ENCODE results near the gene BET1.

BET1 gene

DNA sequence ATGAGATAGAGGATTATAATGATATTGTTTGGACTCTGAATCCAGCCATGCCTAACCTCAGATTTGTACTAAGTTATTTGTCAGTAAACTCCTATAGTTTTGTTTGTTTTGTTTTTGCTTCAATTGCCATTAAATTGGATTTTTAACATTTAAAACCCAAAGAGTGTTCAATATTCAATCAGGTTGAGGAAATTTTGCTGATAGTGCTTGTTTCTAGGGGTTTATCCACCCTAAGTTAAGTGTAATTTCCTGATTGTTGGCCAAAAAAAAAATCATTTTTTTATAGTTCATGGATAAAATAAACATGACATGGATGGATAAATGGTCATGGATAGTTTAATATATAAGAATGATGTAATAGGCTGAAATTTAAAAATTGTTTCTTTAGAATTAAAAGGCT is 11.4 kb upstream of the BET1 start:
- Histone ChIP-seq H3K36me3 (no peaks in the 10 kb centered on the region), H3K9me3 (peaks cover 11% of the 10 kb centered on the region), H3K4me2 (no peak overlapping the region), H3K9ac (no peak overlapping the region), H3K27ac (no peak overlapping the region), H3K4me3 (no peak overlapping the region), H3K4me1 (no peaks in the 10 kb centered on the region), H4K20me1 (no peaks in the 10 kb centered on the region), H3K27me3 (no peaks in the 10 kb centered on the region)
- TF ChIP-seq Cebpa-rat (IDR thresholded peaks at IDR 0.05) = no peak

DNA sequence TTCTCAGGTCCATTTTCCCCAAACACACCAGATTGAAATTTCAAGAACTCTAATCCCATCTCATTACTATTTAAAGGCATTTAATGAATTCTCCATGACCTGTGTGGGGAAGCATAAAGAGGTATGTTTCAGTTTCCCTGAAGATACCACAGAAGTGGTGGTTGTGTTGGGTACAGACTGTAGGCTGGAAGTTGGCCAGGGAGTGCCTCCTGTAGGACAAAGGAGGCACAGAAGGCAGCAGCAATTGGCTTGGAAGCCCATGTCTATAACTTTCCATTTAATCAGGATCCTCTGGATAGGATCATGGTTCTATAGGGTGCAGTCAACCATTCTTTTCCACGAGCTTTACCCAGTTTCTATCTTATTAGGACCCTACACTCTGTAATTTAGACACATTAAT is 8.6 kb upstream of the BET1 start:
- Histone ChIP-seq H3K4me3 (no peak overlapping the region), H3K4me1 (no peaks in the 10 kb centered on the region), H3K36me3 (no peaks in the 10 kb centered on the region), H3K9ac (no peak overlapping the region), H3K9me3 (peaks cover 11% of the 10 kb centered on the region), H3K27ac (no peak overlapping the region), H3K4me2 (no peak overlapping the region), H3K27me3 (no peaks in the 10 kb centered on the region), H4K20me1 (no peaks in the 10 kb centered on the region)
- no peak for TF ChIP-seq Cebpa-rat (IDR thresholded peaks at IDR 0.05)

DNA sequence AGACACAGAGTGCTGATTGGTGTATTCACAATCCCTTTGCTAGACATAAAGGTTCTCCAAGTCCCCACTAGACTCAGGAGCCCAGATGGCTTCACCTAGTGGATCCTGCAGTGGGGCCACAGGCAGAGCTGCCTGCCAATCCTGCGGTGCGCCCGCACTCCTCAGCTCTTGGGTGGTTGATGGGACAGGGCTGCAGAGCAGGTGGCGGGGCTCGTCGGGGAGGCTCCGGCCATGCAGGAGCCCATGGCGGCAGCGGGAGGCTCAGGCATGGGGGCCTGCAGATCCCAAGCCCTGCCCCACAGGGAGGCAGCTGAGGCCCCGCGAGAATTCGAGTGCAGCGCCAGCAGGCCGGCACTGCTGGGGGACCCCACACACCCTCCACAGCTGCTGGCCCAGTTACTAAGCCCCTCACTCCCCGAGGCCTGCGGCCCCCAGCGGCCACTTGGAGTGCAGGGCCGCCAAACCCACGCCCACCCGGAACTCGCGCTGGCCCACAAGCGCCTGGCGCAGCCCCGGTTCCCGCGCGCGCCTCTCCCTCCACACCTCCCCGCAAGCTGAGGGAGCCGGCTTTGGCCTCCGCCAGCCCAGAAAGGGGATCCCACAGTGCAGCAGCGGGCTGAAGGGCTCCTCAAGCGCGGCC is 7.7 kb upstream of the BET1 start:
- Histone ChIP-seq H3K4me2 (no peak overlapping the region), H4K20me1 (no peaks in the 10 kb centered on the region), H3K4me1 (no peaks in the 10 kb centered on the region), H3K9me3 (peaks cover 11% of the 10 kb centered on the region), H3K4me3 (no peak overlapping the region), H3K36me3 (no peaks in the 10 kb centered on the region), H3K27ac (no peak overlapping the region), H3K9ac (no peak overlapping the region), H3K27me3 (no peaks in the 10 kb centered on the region)
- TF ChIP-seq Cebpa-rat (IDR thresholded peaks at IDR 0.05) = no peak

DNA sequence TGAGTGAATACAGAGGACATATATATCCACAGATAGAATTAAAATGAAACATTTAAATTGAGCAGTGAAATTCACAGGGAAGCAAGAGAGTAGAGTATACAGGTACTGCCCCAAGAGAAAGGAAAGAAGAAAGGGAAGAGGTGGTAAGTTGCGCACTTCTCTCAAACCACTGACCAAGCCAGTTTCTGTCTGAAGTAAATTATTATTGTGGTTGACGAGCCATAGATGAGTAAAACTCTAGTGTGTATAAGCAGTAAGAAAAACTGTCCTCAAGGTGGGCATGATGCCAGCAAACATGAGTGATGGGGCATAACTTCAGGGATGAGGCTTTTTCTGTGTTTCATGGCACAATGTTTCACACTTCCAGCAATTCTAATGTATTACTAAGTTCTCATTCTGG is 4.4 kb upstream of the BET1 start:
- TF ChIP-seq Cebpa-rat (IDR thresholded peaks at IDR 0.05) = no peak
- H3K27ac ChIP-seq = no peak overlapping the region
- H3K4me3 ChIP-seq = no peak overlapping the region
- peaks cover 6% of the 10 kb centered on the region for H3K4me1 ChIP-seq
- H3K9ac ChIP-seq = no peak overlapping the region
- H3K27me3 ChIP-seq = no peaks in the 10 kb centered on the region
- peaks cover 11% of the 10 kb centered on the region for H3K9me3 ChIP-seq
- H4K20me1 ChIP-seq = no peaks in the 10 kb centered on the region
- H3K36me3 ChIP-seq = no peaks in the 10 kb centered on the region
- H3K4me2 ChIP-seq = no peak overlapping the region

DNA sequence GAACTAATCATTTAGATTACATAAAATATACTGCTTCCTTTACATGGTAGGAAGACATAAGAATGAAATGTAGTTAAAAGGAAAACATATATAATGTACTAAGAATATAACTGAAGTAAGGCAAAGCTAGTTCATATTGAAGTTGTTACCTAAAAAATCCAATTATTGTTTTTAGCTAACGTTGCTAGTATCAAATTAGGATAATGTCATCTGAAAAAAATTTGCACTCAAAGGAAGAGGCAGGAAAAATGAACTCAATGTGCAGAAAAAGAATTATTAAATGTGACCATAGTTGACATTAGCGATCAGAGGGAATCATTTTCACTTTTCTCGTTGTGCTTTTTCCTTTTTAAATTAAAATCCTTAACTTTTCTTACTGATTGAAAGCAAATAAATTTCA is 1.6 kb upstream of the BET1 start:
- Histone ChIP-seq H3K4me3 (no peak overlapping the region), H3K9ac (no peak overlapping the region), H3K36me3 (peaks cover 6% of the 10 kb centered on the region; the same call in 1 of the 2 replicates), H3K4me1 (peaks cover 19% of the 10 kb centered on the region), H4K20me1 (0 out of 2 replicates have a peak, but pooled peaks cover 8% of the 10 kb centered on the region), H3K27me3 (no peaks in the 10 kb centered on the region), H3K9me3 (no peaks in the 10 kb centered on the region), H3K4me2 (no peak overlapping the region), H3K27ac (no peak overlapping the region)
- TF ChIP-seq Cebpa-rat (IDR thresholded peaks at IDR 0.05) = no peak

DNA sequence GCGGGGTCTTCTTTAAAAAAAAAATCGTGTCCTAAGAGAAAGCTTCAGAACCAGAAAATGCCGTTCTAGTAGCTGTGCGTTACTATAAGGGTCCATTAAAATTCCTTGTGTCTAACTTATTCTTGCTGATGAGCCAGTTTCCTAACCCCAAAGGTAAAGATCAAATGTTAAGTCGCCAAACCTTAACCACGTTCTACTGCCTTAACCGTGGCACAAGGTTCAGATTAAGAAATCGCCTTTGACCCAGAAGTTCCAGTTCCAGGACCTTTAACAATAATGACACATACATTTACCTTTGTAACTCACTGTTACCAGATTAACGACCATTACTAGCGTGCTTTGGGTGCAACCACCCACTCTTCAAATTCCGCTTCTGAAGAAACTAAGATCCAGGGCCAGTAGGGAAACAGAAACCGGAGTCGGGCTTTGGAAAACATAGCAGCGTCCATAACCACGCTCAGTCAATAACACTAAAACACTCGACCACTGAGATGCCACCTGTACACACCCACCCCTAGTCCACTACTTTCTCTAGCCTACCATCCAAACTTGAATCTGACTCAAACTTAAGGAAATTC is 620 bp downstream of the BET1 start:
- no peaks in the 10 kb centered on the region for H3K27me3 ChIP-seq
- peaks cover 19% of the 10 kb centered on the region for H3K4me1 ChIP-seq
- peak overlapping the region; percentile 88 for H3K4me3 ChIP-seq
- H3K4me2 ChIP-seq = peak overlapping the region; percentile 86
- peak overlapping the region; percentile 84 for H3K27ac ChIP-seq
- peak overlapping the region; percentile 88 for H3K9ac ChIP-seq
- peaks cover 26% of the 10 kb centered on the region; the same call in 1 of the 2 replicates for H4K20me1 ChIP-seq
- no peak for TF ChIP-seq Cebpa-rat (IDR thresholded peaks at IDR 0.05)
- peaks cover 20% of the 10 kb centered on the region for H3K36me3 ChIP-seq
- H3K9me3 ChIP-seq = no peaks in the 10 kb centered on the region

DNA sequence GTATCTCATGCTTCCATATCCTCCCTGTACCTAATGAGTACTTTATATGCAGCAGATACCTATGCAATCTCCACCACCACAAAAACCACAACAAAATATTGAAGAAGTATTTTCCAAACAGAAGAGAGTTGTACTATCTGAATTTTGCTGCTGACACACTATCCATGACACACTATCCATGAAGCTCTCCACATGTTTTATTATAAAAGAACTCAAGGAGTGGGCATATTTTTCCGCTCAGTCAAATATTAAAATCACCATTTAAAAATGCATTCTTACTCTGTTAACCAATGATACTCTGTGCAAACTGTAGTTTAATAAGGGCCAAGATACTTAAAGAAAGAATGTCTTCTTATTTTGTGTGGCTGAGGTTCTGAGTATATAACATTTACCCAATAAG is 2.8 kb downstream of the BET1 start:
- Histone ChIP-seq H4K20me1 (peaks cover 26% of the 10 kb centered on the region; the same call in 1 of the 2 replicates), H3K4me1 (peaks cover 19% of the 10 kb centered on the region), H3K4me2 (no peak overlapping the region)

DNA sequence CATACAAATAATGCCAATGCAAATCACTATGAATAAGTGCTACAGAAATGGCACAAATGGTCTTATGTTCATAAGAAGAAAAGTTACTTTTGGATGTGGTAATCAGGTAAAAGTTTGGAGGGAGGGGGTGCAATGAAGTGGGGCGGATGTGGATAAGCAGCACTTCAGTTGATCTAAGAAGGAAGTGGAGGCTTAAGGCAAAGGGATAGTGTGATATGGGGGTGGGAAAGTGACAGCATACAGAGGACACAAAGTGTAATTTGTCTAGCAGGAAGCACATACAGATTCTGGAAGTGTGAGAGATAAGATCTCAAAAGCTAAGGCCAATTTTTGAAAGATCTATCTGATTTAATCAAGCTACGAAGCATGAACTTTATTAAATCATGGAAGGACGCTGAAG is 6.3 kb downstream of the BET1 start:
- H3K27me3 ChIP-seq = no peaks in the 10 kb centered on the region
- H3K4me1 ChIP-seq = peaks cover 6% of the 10 kb centered on the region
- H3K36me3 ChIP-seq = peaks cover 53% of the 10 kb centered on the region
- TF ChIP-seq Cebpa-rat (IDR thresholded peaks at IDR 0.05) = no peak
- no peak overlapping the region for H3K27ac ChIP-seq
- peaks cover 26% of the 10 kb centered on the region; the same call in 1 of the 2 replicates for H4K20me1 ChIP-seq
- H3K4me2 ChIP-seq = no peak overlapping the region
- H3K4me3 ChIP-seq = no peak overlapping the region
- no peak overlapping the region for H3K9ac ChIP-seq
- no peaks in the 10 kb centered on the region for H3K9me3 ChIP-seq

More for the DNA sequence above, 2.8 kb downstream of the BET1 start:
- TF ChIP-seq Cebpa-rat (IDR thresholded peaks at IDR 0.05) = no peak
- Histone ChIP-seq H3K9ac (no peak overlapping the region), H3K27ac (no peak overlapping the region), H3K4me3 (no peak overlapping the region), H3K36me3 (peaks cover 29% of the 10 kb centered on the region), H3K27me3 (no peaks in the 10 kb centered on the region), H3K9me3 (no peaks in the 10 kb centered on the region)

DNA sequence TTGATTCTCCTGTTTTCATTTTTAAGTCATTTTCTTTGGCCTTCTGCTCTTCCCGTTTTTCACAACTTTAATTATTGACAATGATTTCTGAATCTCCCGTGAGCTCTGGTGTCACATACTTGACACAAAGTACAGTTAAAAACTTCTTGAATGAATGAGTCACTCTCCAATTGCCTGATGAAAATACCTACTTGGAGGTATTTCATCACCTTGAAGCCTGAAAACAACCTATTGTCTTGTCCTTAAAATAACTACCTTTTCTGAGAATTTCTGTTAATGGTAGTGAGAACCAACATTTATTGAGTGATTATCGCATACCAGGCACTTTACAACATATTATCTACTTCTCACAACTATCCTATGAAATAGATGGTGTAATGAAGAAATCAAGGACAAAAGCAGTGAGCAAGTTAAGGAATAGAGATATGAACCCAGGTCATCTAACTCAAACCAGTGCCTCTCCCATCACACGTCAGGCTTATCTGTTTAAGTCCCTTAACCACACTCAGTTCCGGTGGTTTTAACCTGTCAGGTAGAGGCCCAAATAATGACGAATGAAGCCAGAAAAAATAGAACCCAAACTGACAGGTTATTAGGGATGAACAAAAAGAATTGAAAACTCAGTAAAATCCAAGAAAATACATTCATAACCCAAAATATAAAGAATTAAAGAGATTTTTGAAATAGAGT is 11.6 kb downstream of the BET1 start:
- no peak overlapping the region for H3K4me2 ChIP-seq
- H3K27me3 ChIP-seq = no peaks in the 10 kb centered on the region
- H3K27ac ChIP-seq = no peak overlapping the region
- H3K4me1 ChIP-seq = no peaks in the 10 kb centered on the region
- peaks cover 28% of the 10 kb centered on the region for H3K36me3 ChIP-seq
- TF ChIP-seq Cebpa-rat (IDR thresholded peaks at IDR 0.05) = no peak
- no peak overlapping the region for H3K4me3 ChIP-seq
- H4K20me1 ChIP-seq = no peaks in the 10 kb centered on the region
- H3K9ac ChIP-seq = no peak overlapping the region
- no peaks in the 10 kb centered on the region for H3K9me3 ChIP-seq

DNA sequence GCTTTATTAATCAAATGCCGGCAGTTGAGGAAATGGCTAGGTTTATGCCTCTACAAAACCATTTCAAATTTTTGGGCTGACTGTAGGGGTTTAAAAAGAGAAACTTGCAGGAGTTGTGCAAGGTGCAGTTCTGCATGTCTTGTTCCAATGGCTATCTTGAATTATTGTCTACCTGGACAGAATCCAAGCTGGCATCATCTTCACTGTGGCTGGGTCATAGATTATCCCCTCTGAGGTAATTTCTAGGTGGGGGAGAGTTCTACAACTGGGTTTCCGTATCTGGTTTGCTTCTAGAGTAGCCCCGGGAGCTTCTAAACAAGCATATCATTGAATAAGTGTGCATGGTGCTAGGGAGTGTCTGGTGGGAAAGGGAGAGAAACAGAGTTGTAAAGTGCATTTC is 16.9 kb downstream of the BET1 start:
- H3K9me3 ChIP-seq = no peaks in the 10 kb centered on the region
- no peak overlapping the region for H3K9ac ChIP-seq
- H4K20me1 ChIP-seq = no peaks in the 10 kb centered on the region
- no peak overlapping the region for H3K27ac ChIP-seq
- H3K4me1 ChIP-seq = no peaks in the 10 kb centered on the region
- H3K4me2 ChIP-seq = no peak overlapping the region
- H3K27me3 ChIP-seq = no peaks in the 10 kb centered on the region
- no peak overlapping the region for H3K4me3 ChIP-seq
- no peak for TF ChIP-seq Cebpa-rat (IDR thresholded peaks at IDR 0.05)
- H3K36me3 ChIP-seq = peaks cover 4% of the 10 kb centered on the region
